Breast epithelium (tissue), 4 donors: Measurements from ENCODE around the gene MFN1. TPM values are rescaled to one million over a fixed set of nuclear protein-coding genes. Genes with fewer than 3 reads are reported as not detected.

Experiments used
- DNase-seq, 2 donors: peaks; one replicate each; pipeline ENCODE4 v3.0.0-alpha.2; 2019; ENCODE audit warnings: low spot score in 2 of 2
- H3K27ac ChIP-seq, 2 donors: fragments of 200-600 bp; sonication (generic) in 1 of 2; one replicate each; pipeline ENCODE4 v1.5.1; 2016 to 2019; ENCODE audit warnings: mild to moderate bottlenecking in 1 of 2
- H3K27me3 ChIP-seq, 2 donors: fragments of 200-600 bp; sonication (generic) in 1 of 2; one replicate each; pipeline versions ENCODE4 v1.5.1 to v1.6.0; 2017 to 2019; ENCODE audit warnings: control low read depth in 1 of 2, mild to moderate bottlenecking in 1 of 2
- H3K36me3 ChIP-seq: fragments of 200-600 bp; one replicate; pipeline ENCODE4 v1.5.1; 2019
- H3K4me1 ChIP-seq, 2 donors: fragments of 200-600 bp; sonication (generic); one replicate each; pipeline ENCODE4 v1.5.1; 2016 to 2019; ENCODE audit warnings: control low read depth in 1 of 2
- H3K4me3 ChIP-seq, 3 donors: fragments of 200-600 bp; sonication (generic); 1 replicate in 2 of 3; 2 replicates in 1 of 3; pipeline ENCODE4 v1.5.1; 2016 to 2019; ENCODE audit warnings: mild to moderate bottlenecking in 3 of 3, moderate library complexity in 2 of 3
- H3K9me3 ChIP-seq, 2 donors: fragments of 200-600 bp; sonication (generic) in 1 of 2; one replicate each; pipeline ENCODE4 v1.5.1; 2016 to 2019; ENCODE audit warnings: control low read depth in 1 of 2
- POLR2A ChIP-seq: fragments of 450-650 bp; IDR thresholded peaks from one replicate; pipeline ENCODE4 v1.6.1; 2016; ENCODE audit warnings: antibody characterized with exemption, mild to moderate bottlenecking, moderate library complexity
- POLR2AphosphoS5 ChIP-seq, 3 donors: sonication (generic); formaldehyde crosslinking; IDR thresholded peaks; one replicate each; pipeline ENCODE4 v1.6.1; 2017; ENCODE audit warnings: antibody characterized with exemption in 3 of 3
- intact Hi-C: fragments of 100-400 bp; cut with DNase I; formaldehyde crosslinking; loops from one replicate; pipeline ENCODE4 v1.15.1; 2023; ENCODE audit warnings: low total_unique reads
- total RNA-seq, 3 donors: library from RNA; depleted of rRNA; stranded (reverse); fragments of >200 nt; gene quantifications; one replicate each; pipeline ENCODE4 v1.1.0, GENCODE V29; 2016
- TF ChIP-seq, protein P1 (sequence below), 3 donors: fragments of 450-650 bp; IDR thresholded peaks; one replicate each; pipeline ENCODE4 v1.5.1; 2016 to 2017; ENCODE audit warnings: antibody characterized with exemption in 3 of 3, mild to moderate bottlenecking in 3 of 3, moderate library complexity in 3 of 3

Gene MFN1
- total RNA-seq, 3 donors from 2014 or later, result 33.4 to 85.2 (median 61.0) TPM

DNA sequence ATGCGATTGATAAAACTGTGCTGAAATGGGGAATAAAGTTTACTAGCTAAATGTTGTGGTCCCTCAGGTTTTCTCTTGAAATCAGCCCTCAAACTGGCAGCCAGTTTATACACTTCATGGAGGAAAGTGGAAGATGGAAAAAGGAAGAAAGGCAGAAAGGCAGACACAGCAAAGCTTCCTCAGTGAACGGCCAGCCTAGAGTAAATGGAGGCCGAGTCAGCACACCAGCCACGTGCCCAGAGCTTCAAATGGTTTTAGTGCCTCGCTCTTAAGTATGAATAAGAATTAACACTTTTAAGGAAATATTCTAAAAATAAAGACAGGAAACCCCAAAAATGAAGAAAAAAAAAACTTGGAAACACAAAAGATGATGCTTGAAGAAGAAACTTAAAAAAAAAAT, 55.5 kb downstream of the MFN1 start:
- Histone ChIP-seq H3K4me1 (no peaks in the 10 kb centered on the region), H3K27ac (no peak overlapping the region), H3K27me3 (no peaks in the 10 kb centered on the region), H3K9me3 (no peaks in the 10 kb centered on the region), H3K4me3 (no peak overlapping the region), H3K36me3 (no peaks in the 10 kb centered on the region)
- TF ChIP-seq, protein P1, sequence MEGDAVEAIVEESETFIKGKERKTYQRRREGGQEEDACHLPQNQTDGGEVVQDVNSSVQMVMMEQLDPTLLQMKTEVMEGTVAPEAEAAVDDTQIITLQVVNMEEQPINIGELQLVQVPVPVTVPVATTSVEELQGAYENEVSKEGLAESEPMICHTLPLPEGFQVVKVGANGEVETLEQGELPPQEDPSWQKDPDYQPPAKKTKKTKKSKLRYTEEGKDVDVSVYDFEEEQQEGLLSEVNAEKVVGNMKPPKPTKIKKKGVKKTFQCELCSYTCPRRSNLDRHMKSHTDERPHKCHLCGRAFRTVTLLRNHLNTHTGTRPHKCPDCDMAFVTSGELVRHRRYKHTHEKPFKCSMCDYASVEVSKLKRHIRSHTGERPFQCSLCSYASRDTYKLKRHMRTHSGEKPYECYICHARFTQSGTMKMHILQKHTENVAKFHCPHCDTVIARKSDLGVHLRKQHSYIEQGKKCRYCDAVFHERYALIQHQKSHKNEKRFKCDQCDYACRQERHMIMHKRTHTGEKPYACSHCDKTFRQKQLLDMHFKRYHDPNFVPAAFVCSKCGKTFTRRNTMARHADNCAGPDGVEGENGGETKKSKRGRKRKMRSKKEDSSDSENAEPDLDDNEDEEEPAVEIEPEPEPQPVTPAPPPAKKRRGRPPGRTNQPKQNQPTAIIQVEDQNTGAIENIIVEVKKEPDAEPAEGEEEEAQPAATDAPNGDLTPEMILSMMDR (IDR thresholded peaks at IDR 0.05), result no peak
- no peak for TF ChIP-seq POLR2AphosphoS5 (IDR thresholded peaks at IDR 0.05)
- no peak for TF ChIP-seq POLR2A
- intact Hi-C loops, result no loop called here
- no peak for DNase-seq

DNA sequence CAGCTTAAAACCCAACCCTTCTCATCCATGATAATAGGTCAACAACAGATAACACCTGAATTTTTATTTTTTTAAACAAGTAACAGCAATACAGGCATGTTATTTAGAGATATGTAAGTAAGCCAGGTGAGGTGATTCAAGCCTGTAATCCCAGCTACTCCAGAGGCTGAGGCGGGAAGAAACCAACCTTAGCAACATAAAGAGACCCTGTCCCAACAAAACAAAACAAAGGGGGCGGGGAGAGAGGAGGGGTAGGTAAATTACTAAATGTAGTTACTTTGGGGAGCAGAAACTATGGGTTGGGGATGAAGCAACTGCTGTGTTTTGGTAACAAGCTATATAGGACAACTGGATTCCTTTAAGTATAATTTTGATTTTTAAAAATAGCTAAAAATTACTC, 56.8 kb downstream of the MFN1 start:
- Histone ChIP-seq H3K27me3 (no peaks in the 10 kb centered on the region), H3K4me1 (no peaks in the 10 kb centered on the region), H3K27ac (no peak overlapping the region), H3K9me3 (no peaks in the 10 kb centered on the region), H3K36me3 (no peaks in the 10 kb centered on the region), H3K4me3 (no peak overlapping the region)
- TF ChIP-seq POLR2AphosphoS5 (IDR thresholded peaks at IDR 0.05) (no peak), POLR2A (no peak)
- TF ChIP-seq, protein P1 (IDR thresholded peaks at IDR 0.05), result no peak
- no peak for DNase-seq
- intact Hi-C loops, result no loop called here

DNA sequence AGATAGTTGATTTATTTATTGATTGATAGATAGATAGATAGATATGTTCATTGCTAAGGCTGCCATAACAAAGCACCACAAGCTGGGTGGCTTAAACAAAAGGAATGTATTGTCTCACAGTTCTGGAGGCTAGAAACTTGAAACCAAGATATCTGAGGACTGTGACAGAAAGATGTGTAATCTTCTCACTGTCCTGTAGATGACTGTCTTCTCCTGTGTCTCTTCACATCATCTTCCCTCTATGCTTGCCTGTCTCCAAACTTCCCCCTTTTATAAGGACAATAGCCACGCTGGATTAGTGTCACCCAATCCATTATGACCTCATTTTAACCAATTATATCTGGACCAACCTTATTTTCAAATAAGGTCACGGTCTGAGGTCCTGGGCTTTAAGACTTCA, 62.8 kb downstream of the MFN1 start:
- H3K9me3 ChIP-seq, result no peaks in the 10 kb centered on the region
- H3K36me3 ChIP-seq, result no peaks in the 10 kb centered on the region
- H3K4me3 ChIP-seq, result no peak overlapping the region
- no peak for DNase-seq
- no peaks in the 10 kb centered on the region for H3K27me3 ChIP-seq
- TF ChIP-seq, protein P1 (IDR thresholded peaks at IDR 0.05), result no peak
- no peak for TF ChIP-seq POLR2A
- H3K4me1 ChIP-seq, result no peaks in the 10 kb centered on the region
- no peak overlapping the region for H3K27ac ChIP-seq
- intact Hi-C loops, result no loop called here

DNA sequence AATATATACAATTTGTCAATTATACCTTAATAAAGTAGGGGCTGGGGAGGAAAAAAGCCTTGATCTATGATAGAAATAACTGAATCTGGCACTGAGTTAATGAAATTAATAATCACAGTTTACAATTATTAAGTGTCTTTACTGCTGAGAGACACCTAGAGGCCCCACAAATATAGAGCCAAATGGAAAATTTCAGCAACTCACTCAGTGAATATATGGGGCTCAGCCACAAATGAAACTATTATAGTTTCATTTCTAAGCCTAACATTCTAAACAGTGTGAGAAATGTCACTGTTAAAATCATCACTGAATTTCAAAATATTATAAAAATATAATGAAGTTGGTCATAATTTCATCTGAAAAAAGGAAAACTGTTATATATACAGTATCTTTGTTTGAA, 63.5 kb downstream of the MFN1 start:
- no peaks in the 10 kb centered on the region for H3K36me3 ChIP-seq
- TF ChIP-seq POLR2A (no peak), POLR2AphosphoS5 (IDR thresholded peaks at IDR 0.05) (no peak)
- TF ChIP-seq, protein P1 (IDR thresholded peaks at IDR 0.05), result no peak
- H3K27ac ChIP-seq, result no peak overlapping the region
- H3K4me3 ChIP-seq, result no peak overlapping the region
- no peaks in the 10 kb centered on the region for H3K4me1 ChIP-seq
- intact Hi-C loops, result no loop called here
- H3K27me3 ChIP-seq, result no peaks in the 10 kb centered on the region
- H3K9me3 ChIP-seq, result no peaks in the 10 kb centered on the region
- DNase-seq, result no peak

DNA sequence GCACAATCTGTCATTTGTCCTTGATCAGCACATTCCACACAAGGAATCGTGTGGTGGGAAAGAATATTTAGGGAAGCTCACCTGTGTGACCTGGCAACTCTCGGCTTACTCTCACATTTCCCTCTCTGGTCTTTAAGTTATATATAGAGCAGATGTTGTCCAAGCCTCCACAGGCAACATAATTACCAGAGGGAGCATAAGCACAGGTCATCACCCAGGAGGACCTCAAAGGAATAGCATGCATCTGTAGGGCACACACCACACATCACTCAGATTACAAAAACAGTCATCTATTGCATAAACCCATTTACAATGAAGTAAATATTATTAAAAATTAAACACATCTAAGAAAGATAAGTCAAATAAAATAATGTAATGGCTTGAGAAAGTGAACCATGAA, 67.3 kb downstream of the MFN1 start:
- no peak overlapping the region for H3K4me3 ChIP-seq
- H3K9me3 ChIP-seq, result no peaks in the 10 kb centered on the region
- TF ChIP-seq POLR2AphosphoS5 (IDR thresholded peaks at IDR 0.05) (no peak), POLR2A (no peak)
- TF ChIP-seq, protein P1 (IDR thresholded peaks at IDR 0.05), result no peak
- no peaks in the 10 kb centered on the region for H3K4me1 ChIP-seq
- no peak overlapping the region for H3K27ac ChIP-seq
- intact Hi-C loops, result no loop called here
- DNase-seq, result no peak
- H3K36me3 ChIP-seq, result no peaks in the 10 kb centered on the region
- H3K27me3 ChIP-seq, result no peaks in the 10 kb centered on the region
